ENCODE results near the gene DGKK.

Gene DGKK

GRCh38 chrX:50470103-50471031 lies at the start of gene DGKK:
Gene DGKK, minus strand, starts transcription at chrX:50470825. Its CDS starts 147 bp downstream, at chrX:50470678.
- DNase-seq: no peak

DNA sequence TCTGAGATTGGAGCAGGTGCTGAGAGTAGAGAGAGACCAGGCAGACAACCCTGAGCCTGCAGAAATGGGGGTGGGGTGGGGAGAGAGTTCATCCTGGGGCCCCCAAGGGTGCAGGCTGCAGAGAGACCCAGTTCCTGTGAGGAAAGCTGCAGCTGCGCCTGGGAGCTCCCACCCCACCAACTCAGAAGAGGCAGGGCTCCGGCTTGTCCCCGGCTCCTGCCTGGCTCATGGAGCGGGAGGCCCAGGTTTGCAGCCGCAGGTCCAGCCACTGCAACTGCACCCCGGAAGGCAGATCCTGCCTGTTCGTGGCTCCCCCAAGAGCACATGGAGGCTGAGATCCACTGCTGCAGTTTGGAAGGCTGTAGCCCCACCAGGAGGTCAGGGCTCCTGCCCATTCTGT lies 44.2 kb upstream of the DGKK start:
- no peak for DNase-seq

DNA sequence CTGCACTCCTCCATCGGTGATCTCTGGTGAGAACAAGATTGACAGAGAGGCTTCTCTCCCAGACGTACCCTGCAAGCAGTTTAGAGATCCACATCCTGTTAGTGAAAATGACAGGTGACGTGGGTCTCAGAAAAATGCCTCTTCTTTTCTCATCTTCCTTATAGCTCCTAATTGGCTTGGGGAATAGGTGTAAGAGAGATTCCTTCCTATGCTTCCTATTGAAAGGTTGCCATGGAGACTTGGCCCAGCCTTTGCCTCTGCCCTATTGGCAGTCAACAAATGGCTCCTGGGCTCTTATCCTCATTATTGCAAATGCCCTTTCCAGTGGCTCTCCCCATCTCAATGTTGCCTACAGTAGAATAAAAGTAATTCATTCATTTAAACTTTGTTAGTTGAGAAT lies 26.5 kb upstream of the DGKK start:
- DNase-seq: no peak

DNA sequence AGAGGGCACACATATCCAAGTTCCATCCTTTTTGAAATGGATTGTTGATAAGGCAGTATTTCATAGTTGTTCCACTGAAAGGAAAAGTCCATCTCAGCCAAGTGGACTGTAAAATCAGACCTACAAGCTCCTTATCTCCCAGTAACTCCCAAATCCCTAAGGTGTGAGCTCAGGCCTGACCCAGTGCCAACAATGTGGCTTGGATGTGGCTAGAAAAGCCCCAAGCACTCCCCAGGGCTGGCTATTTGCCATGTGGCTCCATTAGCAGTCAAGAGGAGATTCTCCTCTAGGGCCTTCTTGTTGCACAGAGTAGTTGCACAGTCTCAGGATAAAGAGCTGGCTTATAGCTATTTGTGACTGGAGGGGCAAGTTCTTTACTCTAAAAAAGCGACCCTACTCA lies 25.0 kb upstream of the DGKK start:
- no peak for DNase-seq

DNA sequence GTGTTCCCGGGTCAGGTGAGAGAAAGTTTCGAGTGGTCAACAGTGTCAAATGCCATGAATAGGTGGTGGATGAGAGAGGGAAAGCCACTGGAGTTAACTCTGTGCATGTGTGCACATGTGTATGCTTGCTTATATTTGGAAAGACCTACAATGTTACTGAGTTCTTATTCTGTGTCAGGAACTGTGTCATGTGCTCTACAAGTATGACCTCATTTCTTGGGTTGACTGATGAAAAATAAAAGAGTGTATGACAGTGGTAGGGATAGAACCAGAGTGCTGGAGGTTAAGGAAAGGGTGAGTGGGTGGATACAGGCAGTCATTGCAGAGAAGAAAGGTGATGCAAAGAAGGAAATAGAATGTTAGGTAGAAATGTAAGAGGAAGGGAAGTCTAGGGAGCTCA lies 22.1 kb upstream of the DGKK start:
- DNase-seq: no peak

DNA sequence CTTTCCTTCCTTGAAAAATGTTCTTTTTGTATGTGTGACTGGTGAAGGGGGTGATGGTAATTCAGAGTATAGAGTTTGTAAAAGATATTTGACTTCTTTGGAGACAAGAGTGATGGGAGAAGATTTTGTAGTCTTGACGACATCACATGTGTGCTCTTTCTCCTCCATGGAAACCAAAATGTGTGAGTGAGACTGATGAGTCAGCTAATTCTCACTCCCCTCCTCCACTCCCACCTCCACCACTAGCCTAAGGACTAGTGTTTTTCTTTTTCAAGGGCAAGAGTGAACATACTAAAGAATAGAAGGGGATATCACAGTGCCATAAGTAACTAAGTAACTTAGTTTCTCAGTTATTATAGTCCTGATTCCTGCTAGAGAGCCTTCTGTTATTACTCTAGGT lies 14.0 kb upstream of the DGKK start:
- no peak for DNase-seq

GRCh38 chrX:50483283-50483682 lies 12.7 kb upstream of the DGKK start:
- DNase-seq: no peak

DNA sequence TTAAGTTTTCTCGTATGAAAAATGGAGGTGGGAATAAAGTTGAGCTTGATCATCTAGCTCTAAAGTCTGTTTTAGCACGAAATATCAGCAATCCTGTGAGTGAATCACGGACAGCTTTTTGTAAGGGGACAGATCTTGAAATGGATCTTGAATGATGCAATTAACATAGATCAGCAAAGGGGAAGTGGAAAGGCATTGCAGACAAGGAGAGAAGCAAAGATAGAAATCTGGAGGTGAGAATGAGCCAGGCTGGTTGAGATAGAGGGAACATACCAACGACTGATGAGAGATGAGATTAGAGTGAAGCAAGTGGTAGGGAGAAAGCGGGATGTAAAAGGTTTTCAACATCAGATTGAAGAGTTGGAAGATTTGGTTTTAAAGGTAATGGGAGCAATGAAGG lies 4.6 kb upstream of the DGKK start:
- DNase-seq: no peak

DNA sequence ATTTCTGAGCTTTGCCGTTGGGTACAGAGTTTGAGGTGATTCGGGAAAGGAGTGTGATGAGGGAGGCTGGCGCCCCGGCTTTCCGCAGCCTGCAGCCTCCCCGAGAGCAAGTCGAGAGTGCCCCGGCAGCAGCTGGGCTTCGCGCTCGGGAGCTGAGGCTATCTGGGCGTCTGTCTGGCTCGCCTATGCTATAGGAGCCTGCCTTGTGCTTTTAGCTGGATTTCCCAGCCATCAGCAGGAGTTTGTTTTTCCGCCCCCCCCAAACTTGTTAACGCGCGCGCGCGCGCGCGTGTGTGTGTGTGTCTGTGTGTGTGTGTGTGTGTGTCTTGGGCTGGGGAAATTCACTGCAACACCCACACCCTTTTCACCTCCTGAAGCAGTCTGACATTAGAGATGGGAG lies 765 bp upstream of the DGKK start:
- no peak for DNase-seq

- DNase-seq: no peak
Observed at GRCh38 chrX:50469206-50469605, 1.4 kb downstream of the DGKK start.

DNA sequence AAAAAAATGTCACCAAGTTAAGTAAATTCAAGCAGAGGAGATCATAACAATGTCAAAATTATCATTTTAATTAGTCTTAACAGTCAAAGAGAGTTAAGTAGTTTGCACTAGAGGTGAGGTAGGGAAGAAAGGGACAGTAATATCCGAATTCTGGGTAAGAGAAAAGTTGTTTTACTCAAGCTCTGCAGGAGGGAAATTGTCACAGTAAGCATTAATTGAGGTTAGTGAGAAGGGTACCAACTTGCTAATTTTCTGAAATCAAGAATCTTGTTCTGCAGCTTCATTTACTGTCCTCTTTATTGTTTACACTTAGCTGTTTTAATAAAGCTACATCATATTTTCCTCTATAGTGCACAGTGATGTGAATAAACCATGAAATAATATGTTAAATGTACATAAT lies 11.0 kb downstream of the DGKK start:
- no peak for DNase-seq

DNA sequence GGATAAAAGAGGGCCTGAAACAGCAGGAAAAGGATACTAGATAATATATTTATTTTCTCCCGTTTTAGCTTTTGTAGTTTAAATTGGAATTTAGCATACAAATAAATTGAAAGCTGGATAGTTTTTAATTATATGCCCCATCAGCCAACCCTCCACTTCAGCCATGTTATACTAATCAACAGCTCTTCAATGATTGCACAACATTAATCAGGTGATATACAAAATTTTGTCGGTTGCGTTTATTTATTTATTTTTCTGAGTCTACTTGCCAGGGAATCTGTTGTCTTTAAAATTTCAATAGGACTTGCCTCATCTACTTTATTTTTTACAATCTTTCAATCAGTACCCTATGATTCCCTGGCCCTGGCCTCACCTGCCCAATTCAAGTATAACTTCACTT lies 12.1 kb downstream of the DGKK start:
- no peak for DNase-seq

GRCh38 chrX:50456712-50457484 lies 13.7 kb downstream of the DGKK start:
- no peak for DNase-seq

- DNase-seq: no peak
Observed at GRCh38 chrX:50452782-50453181, 17.8 kb downstream of the DGKK start.

DNA sequence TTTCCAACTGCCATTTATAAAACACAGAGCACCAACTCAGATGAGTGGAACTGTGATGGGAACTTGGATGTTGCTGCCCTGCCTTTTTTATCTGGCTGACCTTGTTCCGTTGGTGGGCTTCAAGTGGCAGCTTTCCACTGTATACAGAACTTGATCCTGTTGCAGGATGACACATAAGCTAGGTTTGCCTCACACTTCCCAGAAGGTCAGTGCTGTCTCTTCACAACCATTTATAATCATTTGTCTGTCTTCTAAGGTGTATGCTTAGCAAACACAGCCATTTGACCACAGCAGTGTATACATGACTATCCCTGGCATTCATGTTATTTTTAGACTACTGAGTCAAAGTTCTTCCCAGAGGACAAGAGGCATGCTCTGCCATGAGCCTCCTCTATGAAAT lies 20.3 kb downstream of the DGKK start:
- DNase-seq: no peak

DNA sequence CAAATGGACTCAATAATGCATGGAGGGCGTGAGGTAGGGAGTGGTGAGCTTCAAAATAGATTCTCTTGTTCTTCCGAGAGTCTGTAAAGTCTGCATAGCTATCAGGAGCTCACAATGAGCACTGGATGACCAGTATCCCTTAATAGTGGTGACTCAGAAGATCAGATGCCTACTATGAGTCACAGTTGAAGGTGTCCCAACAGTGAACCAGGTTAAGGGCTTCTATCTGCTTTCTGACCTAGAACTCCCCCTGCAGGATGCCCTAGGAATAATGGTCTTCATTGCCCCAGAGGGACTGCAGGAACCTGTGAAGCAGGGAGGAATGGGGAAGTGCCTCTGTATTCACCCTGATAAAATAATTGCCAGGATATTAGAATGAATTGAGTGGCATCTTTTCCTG lies 22.1 kb downstream of the DGKK start:
- no peak for DNase-seq

GRCh38 chrX:50447535-50447934 lies 23.1 kb downstream of the DGKK start:
- DNase-seq: no peak

DNA sequence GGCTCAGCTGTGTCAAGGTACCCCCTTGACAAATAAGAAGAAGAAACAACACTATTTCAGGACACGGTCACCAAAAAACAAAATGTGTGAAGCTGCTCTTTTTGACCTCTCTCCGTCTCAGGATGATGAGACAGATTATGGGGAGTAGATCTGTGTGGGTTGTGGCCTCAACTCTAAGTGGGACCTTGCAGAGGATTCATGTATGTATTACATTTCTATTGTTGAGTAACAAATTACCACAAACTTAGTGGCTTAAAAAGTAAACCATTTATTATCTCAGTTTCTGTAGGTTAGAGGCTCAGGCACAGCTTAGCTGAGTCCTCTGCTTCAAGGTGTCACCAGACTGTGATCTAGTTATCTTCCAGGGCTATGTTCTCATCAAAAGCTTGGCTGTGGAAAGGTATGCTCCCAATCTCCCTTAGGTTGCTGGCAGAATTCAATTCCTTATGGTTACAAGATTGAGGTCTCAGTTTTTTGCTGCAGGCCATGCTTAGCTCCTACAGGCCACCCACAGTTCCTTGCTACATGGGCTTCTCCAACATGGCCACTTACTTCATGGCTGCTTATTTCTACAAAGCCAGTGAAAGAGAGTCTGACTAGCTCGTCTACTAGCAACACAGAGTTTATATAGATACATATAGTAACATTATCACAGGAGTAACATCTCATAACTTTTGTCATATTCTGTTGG lies 28.1 kb downstream of the DGKK start:
- DNase-seq: no peak

GRCh38 chrX:50436797-50437196 lies 33.8 kb downstream of the DGKK start:
- no peak for DNase-seq

DNA sequence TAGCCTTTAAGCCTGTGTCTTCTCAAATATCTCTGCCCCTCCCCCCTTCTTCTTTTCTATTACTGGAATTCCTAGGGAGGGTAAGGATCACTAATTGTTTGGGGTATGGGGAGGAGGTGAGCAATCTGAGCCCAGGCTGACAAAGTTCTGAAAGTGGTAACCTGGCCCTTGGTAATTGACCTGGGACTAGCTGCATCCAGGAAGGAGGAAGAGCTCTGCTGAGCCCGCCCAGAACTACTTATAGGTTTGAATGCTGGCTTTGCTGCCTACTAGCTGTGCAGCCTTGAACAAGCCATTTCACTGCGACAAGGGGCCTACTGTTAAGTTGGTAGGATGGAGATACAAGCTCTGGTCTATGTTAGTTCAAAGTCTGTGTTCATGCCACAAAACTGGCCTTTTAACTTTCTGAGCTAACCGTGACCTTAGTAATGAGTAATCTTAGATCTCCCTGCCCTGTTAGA lies 37.8 kb downstream of the DGKK start:
- DNase-seq: no peak

DNA sequence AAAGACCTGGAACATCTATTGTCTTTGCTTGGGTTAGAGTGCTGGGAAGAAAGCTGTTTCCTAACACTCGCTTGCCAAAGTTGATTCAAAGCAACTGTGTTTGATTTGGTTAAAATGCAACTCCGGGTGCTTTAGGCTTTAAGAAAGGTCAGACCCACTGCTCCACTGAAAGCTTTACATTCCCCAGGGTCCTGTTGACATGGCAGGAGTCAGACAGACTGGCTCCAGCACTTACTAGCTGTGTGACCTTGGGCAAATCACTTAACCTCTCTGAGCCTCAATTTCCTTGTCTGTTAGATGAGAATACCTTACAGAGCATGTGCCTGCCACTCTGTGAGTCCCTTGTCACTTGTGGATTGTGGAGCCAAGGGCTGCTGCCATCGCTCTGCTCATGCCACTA lies 39.0 kb downstream of the DGKK start:
- DNase-seq: no peak

GRCh38 chrX:50430917-50431575 lies 39.6 kb downstream of the DGKK start:
- no peak for DNase-seq

DNA sequence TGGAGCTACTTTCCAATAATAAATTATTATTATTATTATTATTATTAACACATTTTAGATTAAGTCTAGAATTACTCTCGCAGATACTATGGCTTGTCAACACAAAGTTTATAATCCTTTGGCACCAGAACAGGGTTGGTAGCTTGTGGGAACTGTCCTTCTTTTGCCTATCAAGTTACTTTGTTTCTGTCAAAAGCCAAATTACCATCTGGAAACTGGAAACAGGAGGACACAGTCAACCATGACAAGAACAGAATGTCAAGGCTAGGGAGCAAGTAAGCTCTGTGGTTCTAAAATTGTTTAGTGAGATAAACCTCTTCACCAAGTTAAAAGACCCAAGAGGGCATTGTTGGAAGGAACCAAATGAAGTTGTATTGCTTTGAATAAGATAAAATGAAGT lies 42.5 kb downstream of the DGKK start:
- no peak for DNase-seq
